HG03039 (cell line): Measurements from ENCODE around the gene SUN1.

Experiments
- ATAC-seq: cut with Tn5 transposase; IDR thresholded peaks from one replicate; pipeline ENCODE4 v1.9.1; 2021; ENCODE audit warnings: mild to moderate bottlenecking, moderate library complexity; ENCODE audit not compliant: unreplicated experiment

The SUN1 gene

DNA sequence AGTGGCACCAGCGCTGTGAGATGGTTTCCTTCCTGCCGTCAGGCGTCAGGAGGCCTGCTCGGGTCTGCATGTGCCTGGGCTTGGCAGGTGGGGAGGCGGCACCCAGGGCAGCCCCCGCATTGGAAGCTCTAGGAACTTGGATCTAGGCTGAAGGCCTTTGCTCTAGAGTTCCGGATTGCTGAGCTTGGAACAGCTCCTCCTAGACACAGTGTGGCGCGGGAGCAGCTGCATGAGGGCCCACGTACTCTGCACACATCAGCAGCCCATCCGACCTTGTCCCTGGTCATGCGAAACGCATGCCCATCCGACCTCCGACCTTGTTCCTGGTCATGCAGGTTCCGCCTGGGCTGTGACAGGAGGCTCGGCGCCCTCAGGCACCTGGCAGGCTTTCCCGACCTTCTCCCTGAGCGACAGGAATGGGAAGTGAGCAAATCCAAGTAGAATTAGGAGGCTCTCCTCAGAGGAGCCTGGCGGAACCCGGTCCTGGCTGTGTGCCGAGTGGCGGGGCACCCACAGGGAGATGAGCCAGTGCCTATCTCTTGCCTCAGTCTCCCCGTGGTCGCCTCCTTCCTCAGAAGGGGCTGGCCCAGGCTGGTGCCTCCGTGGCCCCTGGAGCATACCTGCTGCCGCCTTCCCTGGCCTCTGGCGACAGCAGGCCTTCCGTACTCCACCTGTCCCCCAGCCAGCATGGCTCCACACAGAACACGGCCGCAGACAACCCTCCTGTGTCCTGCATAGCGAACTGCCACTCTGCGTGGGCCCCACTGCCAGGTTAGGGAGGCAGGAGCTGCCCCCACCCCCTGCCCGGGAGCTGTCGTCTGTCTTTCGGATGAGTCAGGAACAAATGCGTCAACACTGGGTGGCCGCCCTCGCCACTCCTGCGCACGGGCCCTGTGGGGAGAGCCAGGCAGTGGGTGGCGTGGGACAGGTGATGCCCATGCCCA lies 56.1 kb downstream of the SUN1 start:
- no peak for ATAC-seq

DNA sequence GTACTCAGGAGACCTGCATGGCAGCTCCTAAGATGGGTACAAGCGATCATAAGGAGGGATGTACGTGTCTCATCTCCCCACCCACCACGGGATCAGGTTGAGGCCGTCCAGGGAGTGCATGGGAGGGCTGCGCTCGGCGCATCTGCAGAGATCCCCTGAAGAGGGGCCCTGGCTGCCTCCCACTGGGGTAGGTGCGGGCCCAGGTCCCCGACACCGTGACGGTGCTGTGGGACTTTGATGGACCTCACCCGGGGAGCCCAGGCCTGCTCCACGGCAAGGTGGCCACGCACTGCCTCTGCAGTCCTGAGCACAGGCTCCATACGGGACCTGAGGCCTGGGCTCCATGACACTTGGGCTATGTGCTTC lies 56.7 kb downstream of the SUN1 start:
- no peak for ATAC-seq

DNA sequence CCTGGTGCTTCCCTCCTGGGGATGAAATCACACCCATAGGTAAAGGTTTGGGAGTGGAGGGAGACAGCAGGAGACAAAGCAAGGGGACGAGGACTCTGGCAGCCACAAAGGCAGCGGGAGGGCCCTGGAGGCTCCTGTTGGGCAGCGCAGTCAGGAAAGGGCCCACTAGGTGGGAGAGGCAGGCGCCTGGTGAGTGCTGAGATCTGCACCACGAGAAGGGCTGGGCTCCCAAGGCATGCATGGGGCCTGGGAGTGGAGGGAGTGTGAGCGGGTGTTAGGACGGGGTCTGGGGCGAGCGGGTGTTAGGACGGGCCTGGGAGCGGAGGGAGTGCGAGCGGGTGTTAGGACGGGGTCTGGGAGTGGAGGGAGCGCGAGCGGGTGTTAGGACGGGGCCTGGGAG lies 57.1 kb downstream of the SUN1 start:
- ATAC-seq, result no peak

DNA sequence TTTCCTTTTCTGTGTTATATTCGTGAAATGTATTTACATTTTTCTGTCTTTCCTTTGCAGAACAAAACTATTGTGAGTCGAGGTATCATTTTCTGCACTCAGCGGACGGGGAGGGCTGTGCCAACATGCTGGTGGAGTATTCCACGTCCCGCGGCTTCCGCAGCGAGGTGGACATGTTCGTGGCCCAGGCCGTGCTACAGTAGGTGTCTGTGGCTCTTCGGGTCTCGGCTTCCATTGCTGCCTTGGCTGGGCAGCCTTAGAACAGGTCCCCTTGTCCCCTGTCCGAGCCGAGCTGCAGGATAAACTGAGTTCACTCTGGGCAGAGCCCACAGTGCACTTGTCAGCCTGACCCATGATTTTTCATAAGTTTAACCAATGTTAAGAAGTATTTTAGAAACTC lies 58.6 kb downstream of the SUN1 start:
- ATAC-seq, result no peak

DNA sequence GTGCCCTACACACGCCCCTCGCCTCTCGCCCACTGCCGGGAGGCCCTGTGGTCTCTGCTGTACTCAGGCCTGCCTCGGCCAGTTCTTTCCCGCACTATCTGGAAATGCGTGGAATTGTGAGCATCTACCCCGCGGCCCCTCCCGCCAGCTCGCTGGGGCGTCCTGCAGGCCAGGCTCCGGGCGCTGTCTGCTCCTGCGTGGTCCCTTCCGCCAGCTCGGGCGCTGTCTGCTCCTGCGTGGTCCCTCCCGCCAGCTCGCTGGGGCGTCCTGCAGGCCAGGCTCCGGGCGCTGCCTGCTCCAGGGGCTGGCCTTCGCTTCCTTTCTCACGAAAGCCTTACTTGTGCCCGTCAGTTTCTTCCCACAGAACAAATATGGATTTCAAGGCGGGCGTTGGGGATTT lies 59.0 kb downstream of the SUN1 start:
- ATAC-seq, result no peak

DNA sequence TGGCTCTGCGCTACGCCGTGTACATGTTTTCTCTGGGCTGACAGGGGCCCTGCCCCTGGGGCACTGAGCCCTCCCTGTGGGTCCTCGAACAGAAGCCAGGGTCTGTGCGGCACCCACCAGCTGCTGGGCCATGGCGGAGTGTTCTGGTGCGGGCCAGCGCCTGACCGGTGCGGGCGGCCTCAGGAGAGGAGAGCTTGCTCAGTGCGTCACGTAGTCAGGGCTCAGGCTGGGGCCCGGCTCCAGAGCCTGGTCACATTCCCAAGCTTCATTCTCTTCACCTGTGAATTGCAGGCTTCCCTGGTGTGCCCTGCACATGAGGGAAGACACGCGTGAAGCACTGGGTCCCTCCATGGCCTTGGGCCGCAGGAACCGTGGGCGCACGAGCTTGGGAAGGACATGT lies 59.5 kb downstream of the SUN1 start:
- no peak for ATAC-seq

- no peak for ATAC-seq
Observed at GRCh38 chr7:892648-893593, 60.6 kb downstream of the SUN1 start.

GRCh38 chr7:893686-894085 lies 61.4 kb downstream of the SUN1 start:
- ATAC-seq, result no peak

DNA sequence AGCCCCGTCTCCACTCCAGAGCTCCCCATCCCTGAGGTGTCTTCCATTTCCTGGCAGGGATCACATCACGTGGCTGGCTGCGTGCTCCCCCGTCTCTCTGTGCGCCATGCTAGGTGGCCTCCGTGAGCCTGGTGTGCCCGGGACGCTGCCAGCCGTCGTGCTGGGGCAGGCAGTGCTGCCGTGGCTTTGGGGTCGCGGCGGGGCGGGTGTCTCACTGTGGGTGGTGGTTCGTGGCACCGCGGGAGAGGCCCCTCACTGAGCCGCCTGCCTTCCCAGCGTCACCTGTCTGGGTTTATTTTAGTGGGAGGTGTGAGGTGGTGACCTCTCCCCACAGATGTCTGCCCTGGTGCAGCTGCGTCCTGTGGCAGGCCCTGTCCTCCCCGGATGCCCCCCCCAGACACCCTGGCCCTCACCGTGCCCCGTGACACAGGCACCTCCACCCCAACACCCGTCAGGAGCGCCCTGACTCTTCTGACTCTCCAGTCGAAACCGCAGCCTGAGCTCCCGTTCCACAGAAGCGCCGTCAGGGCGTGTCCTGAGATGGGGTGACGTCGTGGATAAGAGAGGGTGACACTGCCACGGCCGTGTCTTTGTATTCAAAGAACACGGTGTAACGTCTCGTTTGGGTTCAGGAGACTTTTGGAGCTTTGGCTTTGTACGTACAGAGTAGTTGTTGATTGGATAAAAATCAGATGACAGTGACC lies 62.0 kb downstream of the SUN1 start:
- no peak for ATAC-seq

DNA sequence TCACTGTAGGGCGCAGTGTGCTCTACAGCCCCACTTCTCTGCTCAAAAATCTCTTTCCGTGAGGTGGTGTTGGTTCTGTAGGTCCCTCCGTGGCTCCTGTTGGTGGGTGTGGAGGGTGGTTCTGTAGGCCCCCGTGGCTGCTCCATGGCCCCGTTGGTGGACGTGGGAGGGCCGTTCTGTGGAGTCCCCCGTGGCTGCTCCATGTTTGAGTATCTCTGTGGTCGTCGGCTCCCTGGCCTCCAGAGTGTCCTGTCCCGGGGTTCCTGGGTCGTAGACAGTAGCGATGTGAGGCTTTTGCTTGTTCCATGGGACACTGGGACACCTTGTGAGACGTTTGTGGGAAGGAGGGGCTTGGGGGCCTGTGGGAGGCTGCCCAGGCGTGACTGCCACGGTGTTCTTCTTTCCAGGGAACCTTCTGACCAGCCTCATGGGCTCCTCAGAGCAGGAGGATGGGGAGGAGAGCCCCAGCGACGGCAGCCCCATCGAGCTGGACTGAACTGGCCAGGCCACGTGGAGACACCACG lies 62.7 kb downstream of the SUN1 start:
- ATAC-seq, result no peak

DNA sequence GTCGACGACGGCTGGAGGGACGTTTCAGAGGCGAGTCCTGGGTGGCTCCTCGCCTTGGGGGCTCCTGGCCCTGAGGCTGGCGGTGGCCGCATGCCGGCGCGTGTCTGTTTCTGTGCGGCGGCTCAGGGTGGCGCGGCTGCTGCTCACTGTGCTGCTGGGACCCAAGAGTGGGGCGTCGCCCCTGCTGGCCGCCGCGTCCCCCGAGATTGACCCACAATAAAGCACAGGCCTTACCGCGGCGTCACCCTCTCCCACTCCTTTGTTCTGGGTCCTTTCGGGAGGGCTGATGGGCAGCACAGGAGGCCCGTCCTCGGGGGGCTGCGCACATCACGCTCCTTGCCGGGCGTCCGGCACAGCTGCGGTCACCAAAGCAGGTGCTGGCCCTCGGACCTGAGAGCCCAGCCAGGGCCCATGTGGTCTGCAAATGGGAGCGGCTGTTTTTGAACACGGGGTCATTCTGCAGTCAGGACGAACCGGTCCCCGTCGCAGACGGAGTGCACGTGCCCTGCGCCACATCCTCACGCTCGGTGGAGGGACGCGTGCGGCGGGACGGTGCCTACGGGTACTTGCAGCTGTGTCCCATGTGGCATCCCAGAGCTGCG lies 63.3 kb downstream of the SUN1 start:
- ATAC-seq, result no peak

DNA sequence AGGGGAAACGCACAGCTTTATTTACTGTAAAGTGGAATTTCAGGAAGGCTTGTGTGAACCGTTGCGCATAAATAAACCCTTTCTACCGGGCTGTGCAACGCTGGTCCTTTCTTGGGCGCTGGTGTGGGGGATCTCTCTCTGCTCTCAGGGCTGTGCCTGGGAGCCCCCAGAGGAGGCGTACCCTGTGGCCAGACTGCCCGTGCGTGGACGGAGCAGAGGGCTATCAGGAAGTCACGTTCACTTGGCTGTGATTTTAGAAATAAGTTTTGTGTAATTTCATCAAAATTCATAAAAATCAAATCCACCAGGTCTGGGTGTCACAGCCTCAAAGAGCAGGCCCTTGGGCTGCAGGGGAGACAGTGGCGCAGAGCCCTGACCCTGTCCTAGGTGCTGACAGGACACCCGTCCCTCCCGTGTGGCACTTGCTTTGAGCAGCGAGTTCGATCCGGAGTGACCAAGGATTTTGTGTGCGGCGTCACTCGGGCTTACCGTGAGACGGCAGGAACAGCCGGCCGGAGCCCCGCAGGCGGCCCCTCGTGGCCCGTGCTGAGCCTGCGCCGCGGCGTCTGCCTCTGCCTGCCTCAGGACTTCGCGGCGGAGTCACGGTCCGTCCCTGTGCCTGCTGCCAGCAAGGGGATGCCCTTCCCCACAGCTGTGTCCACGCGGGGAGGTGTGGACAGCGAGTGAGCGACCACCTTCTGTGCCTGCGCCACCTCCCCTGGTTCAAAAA lies 64.2 kb downstream of the SUN1 start:
- ATAC-seq, result no peak

DNA sequence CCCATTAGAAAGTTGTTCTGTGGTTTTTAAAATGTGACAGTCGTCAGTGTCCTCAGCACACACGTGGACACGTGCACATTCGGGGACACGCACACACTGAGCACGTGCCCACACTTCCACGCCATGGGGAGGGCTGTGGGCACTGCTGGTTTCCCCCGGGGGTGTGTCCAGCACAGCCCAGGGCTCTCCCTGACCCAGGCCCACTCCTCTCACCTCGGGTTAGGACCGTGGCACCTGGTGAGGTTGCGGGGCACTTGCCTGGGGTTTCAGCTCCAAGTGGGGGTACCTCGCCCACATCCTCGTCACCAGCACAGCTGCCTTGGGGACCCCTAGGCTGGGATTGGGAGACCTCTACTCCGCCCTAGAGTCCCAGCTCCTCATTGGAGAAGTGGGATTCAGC lies 64.8 kb downstream of the SUN1 start:
- no peak for ATAC-seq

- no peak for ATAC-seq
Observed at GRCh38 chr7:897771-898376, 65.6 kb downstream of the SUN1 start.

- ATAC-seq, result no peak
Observed at GRCh38 chr7:898460-898854, 66.2 kb downstream of the SUN1 start.

GRCh38 chr7:898855-899681 lies 66.8 kb downstream of the SUN1 start:
- ATAC-seq, result no peak

DNA sequence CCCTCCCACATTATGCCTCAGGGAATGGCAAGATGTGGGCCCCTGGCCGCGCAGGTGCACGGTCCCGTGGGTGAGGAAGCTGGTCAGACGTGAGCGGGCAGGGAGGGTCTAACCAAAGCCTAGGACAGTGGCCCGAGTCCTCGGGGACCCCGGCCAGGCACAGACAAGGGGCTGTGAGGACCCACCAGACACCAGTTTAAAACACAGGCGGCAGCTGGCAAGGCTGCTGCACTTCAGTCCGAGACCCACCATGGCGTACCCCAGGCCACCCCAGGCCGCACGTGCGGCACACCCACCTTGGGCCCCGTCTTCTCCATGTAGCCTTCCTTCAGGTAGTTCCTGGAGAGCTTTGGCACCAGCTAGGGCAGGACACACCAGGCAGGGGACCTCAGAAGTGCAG lies 67.5 kb downstream of the SUN1 start:
- no peak for ATAC-seq

- no peak for ATAC-seq
Observed at GRCh38 chr7:900331-901040, 68.2 kb downstream of the SUN1 start.
